MM.1S (cell line): Measurements from ENCODE around the gene POLE4.

Experiments used
- EZH2phosphoT487 ChIP-seq: fragments of 300-600 bp; sonication (generic); IDR thresholded peaks from 2 replicates; pipeline ENCODE4 v1.6.1; 2018; ENCODE audit warnings: antibody characterized with exemption, low read length
- TF ChIP-seq, protein P1 (sequence below): fragments of 300-600 bp; sonication (generic); IDR thresholded peaks from 2 replicates; pipeline ENCODE4 v1.5.1; 2016; ENCODE audit warnings: antibody characterized with exemption, low read length, mixed read lengths

DNA sequence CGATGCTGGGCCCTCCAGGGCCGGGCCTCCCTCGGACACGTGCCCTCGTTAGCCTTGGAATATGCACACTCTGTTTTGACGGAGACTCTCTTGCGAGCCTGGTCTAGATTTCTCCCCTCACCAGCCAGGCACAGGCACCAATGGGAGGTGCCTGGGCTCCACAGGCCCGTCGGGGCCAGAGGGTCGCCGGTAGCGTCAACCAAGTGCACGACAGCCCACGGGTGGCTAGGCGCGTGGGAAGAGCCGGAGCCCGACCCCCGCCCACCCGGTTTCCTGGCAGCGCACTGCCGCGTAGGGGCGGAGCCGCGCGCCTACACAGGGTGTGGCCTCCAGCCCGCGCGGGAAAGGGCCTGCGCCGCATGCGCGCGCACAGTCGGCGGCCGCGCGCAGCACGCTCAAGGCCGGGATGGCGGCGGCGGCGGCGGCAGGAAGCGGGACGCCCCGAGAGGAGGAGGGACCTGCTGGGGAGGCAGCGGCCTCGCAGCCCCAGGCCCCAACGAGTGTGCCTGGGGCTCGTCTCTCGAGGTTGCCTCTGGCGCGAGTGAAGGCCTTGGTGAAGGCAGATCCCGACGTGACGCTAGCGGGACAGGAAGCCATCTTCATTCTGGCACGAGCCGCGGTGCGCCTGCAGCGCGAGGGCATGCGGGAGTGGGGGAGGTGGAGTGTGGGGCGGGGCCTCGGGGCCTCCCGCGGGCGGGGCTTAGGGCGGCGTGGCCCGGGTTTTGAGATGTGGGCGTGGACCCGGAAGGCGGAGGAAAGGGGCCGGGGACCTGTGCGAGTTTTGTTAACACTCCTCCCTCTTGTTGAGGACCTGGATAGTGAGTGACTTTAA lies at the start of gene POLE4:
- TF ChIP-seq, protein P1, sequence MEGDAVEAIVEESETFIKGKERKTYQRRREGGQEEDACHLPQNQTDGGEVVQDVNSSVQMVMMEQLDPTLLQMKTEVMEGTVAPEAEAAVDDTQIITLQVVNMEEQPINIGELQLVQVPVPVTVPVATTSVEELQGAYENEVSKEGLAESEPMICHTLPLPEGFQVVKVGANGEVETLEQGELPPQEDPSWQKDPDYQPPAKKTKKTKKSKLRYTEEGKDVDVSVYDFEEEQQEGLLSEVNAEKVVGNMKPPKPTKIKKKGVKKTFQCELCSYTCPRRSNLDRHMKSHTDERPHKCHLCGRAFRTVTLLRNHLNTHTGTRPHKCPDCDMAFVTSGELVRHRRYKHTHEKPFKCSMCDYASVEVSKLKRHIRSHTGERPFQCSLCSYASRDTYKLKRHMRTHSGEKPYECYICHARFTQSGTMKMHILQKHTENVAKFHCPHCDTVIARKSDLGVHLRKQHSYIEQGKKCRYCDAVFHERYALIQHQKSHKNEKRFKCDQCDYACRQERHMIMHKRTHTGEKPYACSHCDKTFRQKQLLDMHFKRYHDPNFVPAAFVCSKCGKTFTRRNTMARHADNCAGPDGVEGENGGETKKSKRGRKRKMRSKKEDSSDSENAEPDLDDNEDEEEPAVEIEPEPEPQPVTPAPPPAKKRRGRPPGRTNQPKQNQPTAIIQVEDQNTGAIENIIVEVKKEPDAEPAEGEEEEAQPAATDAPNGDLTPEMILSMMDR, result no peak
- no peak for TF ChIP-seq EZH2phosphoT487
